Measurements from ENCODE around the gene HIRIP3. TPM values are rescaled to one million over a fixed set of nuclear protein-coding genes. Genes with fewer than 3 reads are reported as not detected.

The HIRIP3 gene
- total and polyA plus RNA-seq, 2 of the 8 experiments (the other 6 are each of a cell fraction or from before 2014, with no cell fraction given), result 11.9 to 18.5 TPM

- TF ChIP-seq CHD7 (IDR thresholded peaks at IDR 0.05; ENCODE audit: insufficient replicate concordance, low read length), result no peak
Observed at GRCh38 chr16:29986931-29987330, 8.5 kb downstream of the HIRIP3 start (continued).
